DMS153 treated with DMSO at 0.1 percent for 48 hours (cell line): Measurements from ENCODE around the gene NCAPG2.

Experiments used
- DNase-seq: peaks from one replicate; lab custom pipeline; 2025; ENCODE audit not compliant: unreplicated experiment; lab: John Stamatoyannopoulos, UW

Gene NCAPG2, protein sequence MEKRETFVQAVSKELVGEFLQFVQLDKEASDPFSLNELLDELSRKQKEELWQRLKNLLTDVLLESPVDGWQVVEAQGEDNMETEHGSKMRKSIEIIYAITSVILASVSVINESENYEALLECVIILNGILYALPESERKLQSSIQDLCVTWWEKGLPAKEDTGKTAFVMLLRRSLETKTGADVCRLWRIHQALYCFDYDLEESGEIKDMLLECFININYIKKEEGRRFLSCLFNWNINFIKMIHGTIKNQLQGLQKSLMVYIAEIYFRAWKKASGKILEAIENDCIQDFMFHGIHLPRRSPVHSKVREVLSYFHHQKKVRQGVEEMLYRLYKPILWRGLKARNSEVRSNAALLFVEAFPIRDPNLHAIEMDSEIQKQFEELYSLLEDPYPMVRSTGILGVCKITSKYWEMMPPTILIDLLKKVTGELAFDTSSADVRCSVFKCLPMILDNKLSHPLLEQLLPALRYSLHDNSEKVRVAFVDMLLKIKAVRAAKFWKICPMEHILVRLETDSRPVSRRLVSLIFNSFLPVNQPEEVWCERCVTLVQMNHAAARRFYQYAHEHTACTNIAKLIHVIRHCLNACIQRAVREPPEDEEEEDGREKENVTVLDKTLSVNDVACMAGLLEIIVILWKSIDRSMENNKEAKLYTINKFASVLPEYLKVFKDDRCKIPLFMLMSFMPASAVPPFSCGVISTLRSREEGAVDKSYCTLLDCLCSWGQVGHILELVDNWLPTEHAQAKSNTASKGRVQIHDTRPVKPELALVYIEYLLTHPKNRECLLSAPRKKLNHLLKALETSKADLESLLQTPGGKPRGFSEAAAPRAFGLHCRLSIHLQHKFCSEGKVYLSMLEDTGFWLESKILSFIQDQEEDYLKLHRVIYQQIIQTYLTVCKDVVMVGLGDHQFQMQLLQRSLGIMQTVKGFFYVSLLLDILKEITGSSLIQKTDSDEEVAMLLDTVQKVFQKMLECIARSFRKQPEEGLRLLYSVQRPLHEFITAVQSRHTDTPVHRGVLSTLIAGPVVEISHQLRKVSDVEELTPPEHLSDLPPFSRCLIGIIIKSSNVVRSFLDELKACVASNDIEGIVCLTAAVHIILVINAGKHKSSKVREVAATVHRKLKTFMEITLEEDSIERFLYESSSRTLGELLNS

DNA sequence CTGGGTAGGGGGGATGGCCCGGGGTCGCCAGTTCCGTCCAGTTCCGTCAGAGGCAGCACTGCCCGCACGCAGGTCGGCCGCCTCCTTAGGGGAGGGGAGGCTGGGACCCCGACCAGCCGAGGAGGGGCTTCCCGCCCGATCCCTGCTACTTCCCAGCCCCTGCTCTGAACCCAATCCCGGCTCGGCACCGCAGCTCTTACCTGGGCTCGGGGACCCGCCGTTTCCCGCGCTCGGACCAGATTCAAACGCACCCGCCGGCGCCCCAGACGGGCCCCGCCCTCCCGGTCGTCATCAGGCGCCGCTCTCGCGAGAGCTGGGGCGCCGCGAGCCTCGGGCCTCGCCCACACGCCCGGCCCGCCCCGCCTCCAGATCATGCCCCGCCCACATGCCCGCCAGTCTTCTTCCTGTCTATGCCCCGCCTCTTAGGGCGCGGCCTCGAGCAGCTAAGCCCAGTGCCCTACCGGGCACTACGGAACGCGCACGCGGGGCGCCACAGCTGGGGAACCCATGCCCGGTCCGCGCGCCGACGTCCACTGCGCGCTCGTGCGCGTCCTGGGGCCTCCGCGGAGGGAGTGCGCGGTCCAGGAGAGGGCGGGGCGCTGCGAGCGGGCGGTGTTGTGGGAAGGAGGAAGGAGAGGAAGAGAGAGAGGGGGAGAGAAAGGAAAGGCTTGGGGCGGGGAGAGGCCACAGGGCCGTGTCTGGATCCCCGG, at the start of gene NCAPG2:
NCAPG2 (minus strand) TSS at position 281 of the 710 bp plus-strand sequence. CDS start 2,905 bp downstream, outside the sequence.
- peak; percentile 96 for DNase-seq

DNA sequence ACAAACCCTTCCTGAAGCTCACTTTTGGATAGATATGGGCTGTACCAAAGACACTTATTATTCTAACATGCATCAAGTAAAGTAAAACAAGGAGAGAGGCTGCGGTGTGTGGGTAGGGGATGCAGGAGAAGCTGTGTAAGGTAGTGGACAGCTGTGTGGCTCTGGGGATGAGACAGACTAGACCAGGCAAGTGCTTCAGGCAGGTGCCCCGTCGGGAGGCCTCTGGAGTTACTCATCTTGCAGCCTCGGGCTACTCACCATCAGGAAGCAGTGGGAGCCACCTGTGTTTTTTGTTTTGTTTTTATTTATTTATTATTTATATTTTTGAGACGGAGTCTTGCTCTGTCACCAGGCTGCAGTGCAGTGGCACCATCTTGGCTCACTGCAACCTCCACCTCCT, 49.3 kb upstream of the NCAPG2 start:
- no peak for DNase-seq

DNA sequence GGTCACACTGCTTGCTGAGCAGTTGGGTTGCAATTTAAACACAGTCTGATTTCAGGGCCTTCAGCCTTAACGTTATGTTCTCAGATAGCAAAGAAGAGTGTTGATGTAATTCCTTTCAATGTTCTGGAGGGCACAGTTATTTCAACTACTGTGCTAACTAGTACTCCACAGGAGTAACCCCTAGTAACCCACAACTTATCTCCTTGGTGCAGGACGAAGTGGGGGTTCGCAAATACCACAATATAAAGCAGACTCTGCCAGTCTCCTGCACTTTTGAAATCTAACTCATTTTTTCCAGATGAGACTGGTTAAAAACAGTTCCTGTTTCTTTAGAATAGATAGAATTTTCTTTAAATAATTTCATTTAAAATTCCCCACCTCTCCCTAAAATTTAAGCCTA, 47.1 kb upstream of the NCAPG2 start:
- no peak for DNase-seq

DNA sequence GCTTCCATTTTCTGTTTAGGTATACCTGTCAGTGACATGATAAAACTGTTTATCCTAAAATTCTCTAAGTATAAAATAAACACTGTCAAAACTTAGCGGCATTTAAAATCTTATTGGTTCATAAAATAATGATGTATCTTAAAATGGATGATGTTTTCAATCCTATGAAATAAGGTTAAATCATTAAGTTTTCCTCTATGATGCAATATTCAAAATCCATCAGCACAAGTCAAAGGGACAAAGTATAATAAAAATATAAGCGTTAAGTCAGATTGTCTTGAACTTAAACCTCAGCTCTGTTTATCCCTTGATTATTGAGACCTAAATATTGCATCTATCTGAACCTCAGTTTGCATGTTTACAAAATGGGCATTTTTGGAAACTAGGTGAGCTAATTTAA, 46.6 kb upstream of the NCAPG2 start:
- no peak for DNase-seq

DNA sequence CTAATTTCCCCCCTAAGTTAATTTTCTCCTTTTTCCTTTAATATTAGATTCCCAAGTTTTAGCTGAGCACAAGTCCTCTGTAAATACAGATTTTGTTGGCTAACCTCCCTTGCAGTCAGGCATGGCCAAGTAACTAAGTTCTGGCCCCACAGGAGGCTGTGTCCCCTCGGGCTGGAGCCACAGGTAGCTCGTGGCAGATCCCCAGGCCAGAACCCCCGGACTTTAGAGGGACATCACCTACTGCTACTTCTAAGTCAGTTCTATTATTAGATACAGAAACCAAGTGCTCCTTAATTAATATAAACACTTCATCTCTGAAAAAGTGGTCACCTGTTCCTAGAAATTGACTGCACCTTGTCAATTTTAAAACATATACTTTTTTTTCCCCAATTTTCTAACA, 46.1 kb upstream of the NCAPG2 start:
- DNase-seq: no peak

DNA sequence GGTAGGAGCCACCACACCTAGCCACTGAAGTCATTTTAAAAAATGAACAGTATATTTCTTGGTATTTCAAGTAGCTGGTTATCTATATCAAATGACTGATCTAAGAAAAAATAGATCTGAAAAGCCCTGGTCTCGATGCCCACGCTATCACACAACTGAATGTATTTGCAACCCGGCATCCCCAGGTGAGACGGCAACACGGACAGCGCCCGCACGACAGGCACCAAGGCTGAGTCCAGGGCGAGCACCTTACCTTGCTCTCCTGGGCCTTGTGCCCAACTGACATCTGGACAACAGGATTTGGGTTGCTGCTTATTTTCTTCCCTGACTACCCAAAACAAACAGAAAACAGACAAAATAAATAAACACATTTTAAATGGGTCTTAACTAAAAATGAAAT, 44.8 kb upstream of the NCAPG2 start:
- no peak for DNase-seq

DNA sequence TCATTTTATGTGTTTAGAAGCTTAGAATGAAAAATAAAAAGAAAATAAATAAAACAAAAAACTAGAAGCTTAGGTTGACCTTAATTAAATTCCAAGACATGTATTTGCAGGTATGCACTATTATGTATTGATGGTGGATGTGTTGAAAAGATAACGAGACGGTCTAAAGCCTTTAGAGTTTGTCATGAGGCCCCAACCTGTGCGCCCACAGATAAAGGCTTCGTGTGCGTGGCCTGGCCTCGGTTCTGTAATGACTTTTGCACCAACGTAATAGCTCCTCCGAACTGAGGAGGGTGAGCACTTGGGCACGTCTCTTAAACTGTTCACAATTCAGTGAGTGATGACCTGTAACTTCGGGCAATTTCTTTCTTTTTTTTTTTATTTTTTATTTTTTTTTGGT, 43.7 kb upstream of the NCAPG2 start:
- DNase-seq: no peak

DNA sequence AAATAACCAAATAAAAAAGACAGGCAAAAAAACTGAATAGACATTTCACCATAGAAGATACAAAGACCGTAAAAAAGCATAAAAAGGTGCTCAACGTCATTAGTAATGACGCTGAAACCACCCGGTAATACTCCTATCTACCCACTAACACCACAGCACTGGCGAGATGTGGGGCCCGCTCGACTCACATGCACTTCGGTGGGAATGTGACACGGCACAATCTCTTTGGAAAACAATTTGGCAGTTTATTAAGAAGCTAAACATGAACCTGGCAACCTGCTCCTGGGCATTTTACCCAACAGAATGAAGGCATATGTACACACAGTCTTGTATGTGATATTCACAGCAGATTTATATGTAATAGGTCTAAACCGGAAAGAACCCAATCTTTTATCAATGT, 42.8 kb upstream of the NCAPG2 start:
- DNase-seq: no peak

DNA sequence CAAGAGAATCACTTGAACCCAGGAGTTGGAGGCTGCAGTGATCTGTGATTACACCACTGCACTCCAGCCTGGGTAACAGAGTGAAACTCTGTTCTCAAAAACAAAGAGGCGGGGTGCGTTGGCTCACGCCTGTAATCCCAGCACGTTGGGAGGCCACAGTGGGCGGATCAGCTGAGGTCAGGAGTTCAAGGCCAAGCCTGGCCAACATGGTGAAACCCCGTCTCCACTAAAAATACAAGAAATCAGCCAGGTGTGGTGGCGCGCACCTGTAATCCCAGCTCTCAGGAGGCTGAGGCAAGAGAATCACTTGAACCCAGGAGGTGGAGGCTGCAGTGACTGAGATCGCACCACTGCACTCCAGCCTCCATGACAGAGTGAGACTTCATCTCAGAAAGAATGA, 42.4 kb upstream of the NCAPG2 start:
- DNase-seq: no peak

DNA sequence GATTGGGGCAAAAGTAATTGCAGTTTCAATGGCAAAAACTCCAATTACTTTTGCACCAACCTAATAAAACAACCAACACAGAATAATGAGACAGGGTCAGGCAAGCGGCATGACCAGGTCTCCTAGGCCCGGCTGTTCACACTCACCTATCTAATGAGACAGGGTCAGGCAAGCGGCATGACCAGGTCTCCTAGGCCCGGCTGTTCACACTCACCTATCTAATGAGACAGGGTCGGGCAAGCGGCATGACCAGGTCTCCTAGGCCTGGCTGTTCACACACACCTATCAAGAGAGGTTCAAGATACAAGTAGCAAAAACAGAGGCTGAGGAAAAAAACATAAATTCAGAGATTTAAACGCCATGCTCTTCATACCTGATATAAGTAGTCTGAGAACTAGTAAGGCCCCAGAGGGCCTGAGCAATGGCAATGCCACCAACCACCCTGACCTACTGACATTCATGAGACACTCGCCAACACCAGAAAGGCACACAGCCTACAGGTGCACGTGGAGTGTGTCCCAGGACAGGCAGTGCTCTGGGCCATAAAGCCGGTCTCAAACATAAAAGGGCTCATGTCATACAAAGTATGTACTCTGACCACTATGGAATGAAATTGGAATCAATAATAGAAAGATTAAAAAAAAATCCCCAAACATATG, 40.6 kb upstream of the NCAPG2 start:
- no peak for DNase-seq

DNA sequence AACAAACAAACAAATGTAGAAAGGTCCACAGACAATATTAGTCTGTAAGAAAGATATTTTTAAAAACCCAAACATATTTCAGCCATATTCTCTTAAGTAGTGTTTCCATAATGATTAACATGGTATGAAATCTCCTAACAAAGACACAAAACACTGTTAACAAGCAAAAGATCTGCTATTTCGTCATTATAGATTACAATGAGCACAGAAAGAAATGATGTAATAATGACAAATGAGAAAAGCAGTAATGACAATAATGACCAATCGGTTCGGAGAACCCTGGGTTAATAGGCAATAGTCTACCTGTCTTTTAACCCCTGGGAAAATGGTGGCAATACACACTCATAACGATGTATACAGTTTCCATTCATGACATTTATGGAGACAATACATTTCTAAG, 39.5 kb upstream of the NCAPG2 start:
- no peak for DNase-seq

DNA sequence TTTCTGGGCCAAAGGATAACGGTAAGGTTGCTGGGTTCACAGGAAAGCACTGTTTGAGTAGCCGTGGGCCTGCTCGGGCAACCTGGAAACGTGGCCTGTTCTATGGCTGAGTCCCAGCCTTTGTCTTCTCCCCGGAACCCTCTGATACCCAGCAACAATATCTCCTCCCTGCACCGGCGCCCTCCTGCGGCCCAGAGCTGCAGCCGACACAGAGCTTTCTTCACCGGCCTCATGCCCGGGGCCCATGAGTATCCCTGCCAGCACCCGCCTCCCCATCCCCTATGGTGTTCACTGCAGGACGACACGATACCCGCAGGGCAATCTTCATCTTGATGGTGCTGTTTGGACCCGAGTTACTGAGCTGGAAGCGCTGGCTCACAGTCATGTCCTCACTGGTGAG, 38.6 kb upstream of the NCAPG2 start:
- DNase-seq: no peak

DNA sequence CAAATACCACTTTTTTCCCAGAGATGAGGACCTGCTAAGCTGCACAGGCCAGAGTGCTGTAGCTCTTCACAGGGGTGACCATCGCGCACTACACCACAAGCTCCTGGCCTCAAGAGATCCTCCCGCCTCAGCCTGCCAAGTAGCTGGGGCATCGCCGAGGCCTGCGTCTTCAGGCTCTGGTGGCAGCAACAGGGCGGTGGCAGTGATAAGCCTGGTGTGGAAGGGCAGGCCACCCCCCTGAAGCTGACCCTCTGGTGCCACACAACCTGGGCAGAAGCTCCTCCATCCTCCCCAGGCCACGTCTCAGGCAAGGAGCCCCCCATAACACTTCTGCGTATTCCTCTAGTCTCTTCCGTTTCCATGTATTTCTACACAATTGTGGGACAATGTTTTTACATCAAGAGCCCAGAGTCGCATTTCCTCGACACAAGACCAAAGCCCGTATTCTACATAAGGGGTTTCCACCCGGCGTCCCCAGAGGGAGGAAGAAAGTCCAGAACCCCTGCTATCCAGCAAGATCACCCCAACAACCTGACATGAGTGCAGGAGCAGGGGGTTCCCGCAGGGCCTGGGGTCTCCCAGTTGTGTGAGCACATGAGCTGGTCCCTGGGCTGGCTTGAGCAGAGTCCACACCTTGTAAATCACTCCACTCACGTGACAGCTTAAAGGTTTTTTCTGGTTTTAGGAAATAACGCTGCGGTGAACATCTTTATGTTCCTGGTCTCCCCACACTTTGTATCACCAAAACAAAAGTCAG, 37.6 kb upstream of the NCAPG2 start:
- DNase-seq: no peak

DNA sequence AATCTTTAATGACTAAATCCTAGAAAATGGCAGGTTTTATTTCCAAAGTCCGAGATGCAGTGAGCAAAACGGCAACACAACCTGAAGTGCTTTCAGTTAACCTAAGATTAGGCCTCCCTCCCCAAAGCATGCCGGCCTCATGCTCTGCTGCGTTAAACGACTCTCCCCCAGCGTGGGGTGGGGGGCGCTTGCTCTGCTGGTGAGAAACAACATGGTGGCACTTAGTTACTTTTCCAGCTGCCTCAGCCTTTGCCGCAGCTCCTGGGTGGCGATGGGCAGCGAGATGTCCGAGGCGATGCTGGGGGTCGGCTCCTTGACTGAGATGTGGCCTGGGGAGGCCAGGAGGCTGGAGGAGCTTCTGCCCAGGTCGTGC, 36.7 kb upstream of the NCAPG2 start:
- no peak for DNase-seq

DNA sequence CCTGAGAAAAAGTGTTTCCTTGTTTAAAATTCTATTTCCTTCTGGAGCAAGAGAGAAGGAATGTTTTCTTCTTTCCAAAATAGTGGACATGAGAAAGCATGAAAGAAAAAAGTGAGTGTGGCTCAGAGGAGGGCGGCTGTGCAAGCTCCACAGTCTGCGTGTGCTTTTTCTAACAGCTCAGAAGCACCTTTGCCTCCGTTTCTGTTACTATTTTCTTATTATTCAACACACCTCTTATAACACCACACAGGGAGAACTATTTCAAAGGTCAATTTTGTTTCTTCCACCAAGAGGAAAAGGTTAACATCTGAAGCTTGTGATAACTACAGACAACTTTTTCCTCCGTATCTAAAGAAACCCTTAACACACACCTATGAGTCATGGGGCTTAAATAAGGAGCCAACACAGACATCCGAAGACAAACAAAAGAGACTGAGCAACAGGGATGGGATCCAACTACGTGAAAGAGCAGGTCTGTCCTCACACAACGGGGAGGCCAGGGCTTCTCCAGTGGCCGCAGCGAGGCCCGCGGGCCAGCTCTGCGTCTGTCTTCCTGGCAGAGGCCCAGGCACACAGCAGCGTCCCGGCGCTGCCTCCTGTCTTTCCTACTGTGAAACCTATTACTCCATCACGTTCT, 36.2 kb upstream of the NCAPG2 start:
- no peak for DNase-seq

DNA sequence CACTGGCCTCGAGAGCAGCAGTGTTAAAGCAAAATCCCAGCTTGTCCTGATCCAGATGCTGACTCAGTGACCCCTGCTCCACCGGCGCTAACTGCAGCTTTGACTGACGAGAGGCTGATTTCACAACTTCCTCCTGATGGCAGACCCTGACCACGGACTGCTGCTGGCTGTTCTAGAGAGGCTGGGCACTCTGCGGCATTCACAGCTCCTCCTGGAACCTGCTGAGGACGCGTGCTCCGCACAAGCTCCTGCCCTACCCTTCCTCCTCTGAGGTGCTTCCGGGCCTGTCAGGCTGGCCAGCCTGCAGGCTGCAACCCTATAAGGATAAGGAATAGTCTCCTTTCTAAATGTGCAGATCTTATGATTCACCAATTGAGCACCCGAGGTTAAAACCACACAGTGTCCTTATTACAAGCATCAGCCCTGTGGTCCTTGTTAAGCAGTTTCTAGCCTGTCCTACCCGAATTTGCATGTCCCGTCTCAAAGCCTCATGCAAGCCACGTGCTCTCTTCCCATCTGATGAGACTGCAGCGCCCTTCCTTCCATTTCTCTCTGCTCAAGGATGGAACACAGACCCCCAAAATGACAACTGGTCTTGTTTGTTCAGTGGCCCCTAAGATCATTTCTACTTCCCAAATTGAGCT, 35.5 kb upstream of the NCAPG2 start:
- DNase-seq: no peak

DNA sequence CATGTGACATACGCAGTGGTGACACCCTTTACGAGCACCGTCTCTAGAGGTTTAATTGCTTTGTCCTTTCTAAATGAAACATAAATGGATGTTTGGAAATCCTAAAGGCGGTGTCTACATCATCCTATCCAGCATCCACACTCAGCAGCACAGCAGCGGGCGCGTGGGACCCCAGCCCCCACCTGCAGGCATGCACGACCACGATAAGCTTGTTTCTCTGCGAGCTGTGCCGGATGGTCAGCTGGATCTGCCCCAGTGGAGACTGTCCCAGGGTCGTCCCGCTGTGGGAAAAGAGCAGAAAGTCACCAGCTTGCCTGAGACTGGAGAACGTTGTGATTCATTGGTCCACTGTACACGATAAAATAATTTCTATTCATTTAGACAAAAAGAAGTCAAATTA, 34.2 kb upstream of the NCAPG2 start:
- no peak for DNase-seq

DNA sequence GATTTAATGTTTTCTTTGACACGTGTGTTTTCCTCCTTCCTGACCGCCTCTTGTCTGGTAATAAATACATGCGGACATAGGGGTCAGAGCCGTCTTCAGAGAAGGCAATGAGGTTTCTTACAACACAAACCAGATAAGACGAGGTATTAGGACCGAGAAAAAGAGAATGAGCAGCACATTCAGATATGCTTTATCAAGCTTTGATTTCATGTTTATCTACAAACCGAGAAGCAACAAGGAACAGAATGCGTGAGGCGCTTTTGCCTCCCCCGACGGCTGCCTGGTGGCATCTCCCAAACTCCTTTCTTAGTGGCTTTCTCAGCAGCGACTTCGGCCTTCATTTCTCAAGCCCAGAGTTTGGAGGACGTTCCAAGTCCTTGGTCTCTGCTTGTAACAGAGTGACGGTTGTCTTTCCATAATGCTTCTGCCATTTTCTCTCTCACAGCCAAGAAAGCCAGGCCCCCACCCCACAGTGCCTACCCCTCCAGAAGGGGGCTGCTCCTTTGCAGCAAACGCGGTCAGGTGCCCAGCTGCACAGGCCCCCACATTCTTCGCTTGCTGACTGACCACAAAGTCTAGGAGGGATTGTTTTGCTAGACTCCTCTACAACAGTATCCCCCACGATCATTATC, 32.6 kb upstream of the NCAPG2 start:
- DNase-seq: no peak
